NCI-H1048 (cell line): ENCODE results near the gene FYB1.
"Not testable (repeated sequence)": the region's sequence is repeated elsewhere in the genome, so short reads cannot be mapped to it uniquely, and the experiment has no call there.

ENCODE experiments used
- DNase-seq: peaks from one replicate; lab custom pipeline; 2025; lab: John Stamatoyannopoulos, UW

The FYB1 gene

DNA sequence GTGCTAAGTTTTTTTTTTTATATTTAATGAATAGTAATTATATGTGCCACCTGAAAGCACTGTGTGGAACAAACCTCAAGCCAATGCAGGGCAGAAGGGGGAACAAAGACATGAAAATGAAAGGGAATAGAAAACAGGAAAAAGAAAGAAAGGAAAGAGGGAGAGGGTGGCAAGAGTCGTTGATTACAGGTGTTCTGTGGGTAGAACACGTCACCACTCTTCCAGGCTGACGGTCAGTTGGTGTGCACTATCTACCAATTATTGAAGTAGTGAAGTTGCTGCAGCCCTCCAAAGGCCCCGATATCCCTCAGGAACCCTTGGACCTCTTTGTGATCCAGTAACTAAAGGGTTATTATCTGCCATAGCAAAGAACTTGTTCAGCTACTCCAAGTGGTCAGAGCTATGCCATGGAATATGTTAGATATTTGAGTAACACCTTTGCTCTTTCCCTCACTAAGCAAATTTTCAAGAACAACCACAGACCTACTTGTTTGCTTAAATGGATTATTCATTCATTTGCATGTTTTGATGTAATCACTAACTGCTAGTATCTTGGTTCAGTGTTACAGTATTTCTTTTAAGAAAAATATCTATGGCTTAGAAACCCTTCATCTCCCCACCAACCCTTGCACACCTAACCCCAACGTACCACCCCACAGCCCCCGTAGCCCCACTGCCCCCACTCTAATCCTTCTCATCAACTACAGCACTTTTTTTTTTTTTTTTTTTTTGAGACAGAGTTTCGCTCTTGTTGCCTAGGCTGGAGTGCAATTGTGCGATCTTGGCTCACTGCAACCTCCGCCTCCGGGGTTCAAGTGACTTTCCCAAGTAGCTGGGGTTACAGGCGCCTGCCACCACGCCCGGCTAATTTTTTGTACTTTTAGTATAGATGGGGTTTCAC is 31.3 kb downstream of the FYB1 start:
- peak; percentile 11 for DNase-seq

DNA sequence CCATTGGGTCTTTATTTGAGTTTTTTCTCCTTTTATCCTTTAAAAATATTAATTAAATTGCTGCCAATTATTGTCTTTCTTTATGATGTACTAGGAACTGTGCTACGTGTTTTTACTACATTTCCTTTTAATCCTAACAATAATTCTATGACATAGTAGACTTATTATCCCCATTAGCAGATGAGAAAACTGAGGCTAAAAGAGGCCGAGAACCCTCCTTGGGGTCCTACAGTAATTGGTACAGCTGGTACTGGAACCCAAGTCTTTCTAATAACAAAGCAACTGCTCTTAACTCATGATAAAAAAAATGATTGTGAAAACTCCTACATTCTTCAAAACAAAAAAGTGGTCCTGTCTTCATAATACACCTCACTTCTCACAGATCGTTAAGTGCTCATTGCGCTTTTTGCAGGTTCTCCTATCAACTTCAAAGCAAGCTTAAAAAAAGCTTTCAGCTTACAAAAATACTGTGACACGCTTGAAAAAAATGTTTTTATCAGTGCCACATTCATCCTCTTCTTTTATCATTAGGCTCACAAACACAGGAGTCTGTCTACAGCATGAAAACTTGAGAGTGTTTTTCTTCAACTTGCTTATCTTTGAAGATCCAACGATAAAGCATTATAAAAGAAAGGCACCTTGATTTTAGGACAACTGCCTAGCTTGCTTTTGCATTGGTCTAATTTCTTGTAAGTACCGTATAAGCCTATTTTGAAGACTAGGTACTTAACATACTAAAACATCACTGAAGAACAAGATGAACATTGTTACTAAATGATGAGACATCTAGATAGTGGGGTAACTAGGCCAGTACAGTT is 32.4 kb downstream of the FYB1 start:
- DNase-seq, result no peak

DNA sequence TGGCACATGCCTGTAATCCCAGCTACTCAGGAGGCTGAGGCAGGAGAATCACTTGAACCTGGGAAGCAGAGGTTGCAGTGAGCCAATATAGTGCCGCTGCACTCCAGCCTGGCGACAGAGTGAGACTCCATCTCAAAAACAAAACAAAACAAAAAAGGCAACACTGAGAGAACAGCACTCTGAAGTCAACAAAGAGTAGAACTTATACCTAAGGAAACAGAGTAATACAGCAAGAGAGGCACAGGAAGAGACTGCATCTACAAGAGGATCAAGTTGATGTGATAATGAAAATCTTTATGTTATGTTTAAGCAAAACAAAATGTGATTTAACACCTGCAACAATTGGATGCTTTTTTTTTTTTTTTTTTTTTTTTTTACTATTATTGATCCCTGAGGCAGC is 33.1 kb downstream of the FYB1 start:
- DNase-seq, result no peak

DNA sequence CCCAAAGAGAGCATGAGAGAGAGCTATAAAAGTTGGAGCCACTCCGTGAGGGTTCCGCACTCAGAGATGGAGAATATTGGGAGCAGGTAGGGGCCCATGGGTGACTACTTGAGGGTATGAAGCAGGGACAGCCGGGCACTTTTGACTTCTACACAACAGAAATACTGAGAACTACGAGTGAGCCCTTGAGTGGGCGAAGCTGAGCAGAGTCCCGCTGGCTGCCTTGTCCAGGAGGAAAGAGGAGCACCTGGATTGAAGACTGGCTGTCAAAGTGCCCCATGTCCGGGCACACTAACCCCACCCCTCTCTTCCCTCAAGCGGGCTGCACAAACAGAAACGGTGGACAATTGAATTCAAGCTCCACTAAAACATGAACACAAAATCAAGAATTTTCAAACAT is 33.6 kb downstream of the FYB1 start:
- DNase-seq, result no peak

DNA sequence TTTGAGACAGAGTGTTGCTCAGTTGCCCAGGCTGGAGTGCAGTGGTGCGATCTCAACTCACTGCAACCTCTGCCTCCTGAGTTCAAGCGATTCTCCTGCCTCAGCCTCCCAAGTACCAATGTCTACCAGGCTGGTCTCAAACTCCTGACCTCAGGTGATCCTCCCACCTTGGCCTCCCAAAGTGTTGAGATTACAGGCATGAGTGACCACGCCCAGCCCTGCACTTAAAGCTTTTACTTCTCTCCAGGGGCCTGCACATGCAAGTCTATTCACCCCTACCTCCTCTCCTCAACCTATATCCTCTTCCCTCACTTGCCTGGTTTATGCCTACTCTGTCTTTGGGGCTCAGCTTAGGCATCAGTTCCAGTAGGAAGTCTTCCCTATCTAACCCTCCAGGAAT is 39.8 kb downstream of the FYB1 start:
- not testable (repeated sequence) for DNase-seq

DNA sequence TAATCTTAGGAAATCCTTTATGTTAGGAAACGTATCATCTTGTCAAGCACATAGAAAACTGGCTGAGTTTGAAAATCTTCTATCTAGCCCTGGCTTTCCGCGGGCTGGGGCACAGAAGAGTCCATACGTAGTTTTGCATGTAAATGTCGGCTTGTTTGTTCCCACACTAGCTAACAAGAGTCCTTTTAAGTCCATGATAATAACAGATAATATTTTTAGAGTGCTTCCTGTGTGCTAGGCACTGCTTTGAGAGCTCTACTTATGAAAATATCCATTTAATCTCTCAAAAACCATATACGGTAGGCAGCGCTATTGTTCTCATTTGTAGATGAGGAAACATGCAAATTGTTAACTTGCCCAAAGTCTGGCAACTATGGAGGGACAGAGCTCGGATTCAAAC is 40.5 kb downstream of the FYB1 start:
- DNase-seq, result peak; percentile 81

DNA sequence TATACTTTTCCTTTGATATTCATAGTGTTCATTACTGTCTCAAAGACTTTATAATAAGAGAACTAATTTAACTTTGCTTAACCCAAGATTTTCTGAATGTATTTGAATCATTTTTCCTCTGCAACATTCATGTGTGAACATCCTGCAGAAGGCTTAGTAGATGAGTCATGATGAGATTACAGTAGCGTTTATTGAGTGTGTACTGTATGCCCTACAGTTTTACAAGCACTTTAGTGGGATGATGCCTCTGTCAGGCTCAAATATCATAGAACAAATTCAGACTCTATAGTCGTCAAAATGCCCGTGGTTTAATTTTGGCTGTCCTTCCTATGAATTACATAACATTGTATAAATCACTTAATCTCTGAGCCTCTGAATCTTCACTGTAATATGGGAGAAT is 41.2 kb downstream of the FYB1 start:
- DNase-seq, result no peak

DNA sequence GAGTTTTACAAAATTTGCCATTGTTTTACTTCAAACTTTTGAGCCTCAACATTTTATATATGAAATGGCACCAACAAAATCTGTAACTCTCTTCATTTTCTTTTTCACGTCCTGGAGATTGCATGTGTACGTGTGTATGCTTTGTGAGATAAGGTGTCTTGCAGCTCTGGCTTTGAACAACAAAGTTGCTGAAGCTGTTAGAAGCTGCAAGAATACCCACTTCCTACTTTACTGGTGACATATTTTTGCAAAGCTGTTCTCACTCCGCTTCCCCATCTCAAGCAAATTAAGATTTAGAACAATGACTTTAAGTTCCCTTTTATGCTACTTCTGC is 41.8 kb downstream of the FYB1 start:
- no peak for DNase-seq

DNA sequence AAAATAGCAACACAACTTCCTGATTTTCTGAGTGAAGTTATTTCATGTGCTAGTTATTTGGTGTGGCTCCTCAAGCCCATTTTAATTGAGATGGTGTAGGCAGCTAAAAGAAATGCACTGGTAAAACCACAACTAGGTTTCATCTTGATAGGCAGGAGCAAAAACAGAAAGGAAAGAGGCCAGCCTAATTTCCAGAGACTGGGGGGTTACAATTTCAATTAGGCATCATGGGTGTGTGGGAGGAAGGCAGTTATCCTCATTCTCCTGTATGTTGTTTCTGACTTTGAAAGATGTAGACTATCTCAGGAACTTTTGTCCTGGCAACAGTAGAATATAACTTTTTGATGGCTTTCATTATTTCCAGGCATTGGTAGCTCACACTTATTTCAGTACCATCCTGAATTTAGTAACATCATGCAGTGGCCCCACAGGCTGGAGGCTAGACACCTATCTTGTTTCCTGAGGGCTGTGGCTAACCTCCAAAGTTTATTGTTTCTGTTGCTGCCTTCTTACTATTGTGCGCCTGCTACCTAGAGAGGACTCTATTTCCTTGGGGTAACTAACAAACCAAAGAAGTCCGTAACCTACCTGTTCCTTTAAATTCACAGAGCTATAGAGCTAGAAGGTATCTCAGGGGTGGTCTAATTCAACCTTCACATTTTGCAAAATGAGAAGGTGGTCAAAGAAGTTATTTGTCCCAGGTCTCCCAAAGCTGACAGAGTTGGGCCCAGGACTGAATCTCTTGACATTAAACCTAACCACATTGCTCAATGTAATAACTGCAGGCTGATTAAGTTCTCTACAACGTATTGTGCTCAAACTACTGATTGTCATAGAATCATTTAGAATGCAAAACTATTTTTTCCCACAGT is 42.4 kb downstream of the FYB1 start:
- no peak for DNase-seq

DNA sequence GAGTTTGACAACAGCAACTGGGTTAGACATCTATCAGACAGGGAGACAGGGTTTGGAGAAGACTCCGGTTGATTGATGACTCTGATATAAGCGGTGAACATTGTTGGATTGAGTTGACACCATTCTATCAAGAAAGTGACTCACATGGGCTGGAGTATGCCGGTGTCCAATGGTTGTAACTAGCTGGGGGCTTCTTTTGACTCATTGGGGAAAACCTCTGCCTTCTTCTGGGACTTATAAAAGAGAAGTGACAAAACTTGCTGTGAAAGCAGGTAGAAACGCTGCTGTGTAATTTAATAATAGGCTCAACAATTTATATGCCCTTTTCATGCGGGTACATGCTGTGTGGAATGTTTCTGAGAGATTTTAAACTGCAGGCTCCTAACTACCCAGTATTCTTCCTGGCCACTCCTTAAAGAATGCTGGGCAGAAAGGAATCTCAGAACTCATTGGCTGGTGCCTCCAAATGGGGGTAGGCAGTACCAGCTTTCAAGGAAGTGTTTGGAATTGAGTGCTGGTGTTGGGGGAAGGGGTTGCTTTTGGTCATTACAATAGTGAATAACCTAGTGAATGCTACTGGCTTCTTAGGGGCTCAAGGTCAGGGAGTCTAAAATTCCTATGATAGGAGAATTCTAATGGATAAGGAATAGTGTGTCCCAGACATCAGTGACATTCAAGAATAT is 43.9 kb downstream of the FYB1 start:
- no peak for DNase-seq

DNA sequence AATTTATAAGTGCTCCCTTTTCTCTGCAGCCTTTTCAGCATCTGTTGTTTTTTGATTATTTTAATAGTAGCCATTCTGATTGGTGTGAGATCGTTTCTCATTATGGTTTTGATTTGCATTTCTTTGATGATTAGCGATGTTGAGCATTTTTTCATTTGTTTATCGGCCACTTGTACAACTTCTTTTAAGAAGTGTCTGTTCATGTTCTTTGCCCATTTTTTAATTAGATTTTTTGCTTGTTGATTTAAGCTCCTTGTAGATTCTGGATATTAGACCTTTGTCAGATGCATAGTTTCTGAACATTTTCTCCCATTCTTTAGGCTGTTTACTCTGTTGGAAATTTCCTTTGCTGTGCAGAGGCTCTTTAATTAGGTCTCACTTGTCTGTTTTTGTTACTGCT is 46.3 kb downstream of the FYB1 start:
- DNase-seq, result no peak

DNA sequence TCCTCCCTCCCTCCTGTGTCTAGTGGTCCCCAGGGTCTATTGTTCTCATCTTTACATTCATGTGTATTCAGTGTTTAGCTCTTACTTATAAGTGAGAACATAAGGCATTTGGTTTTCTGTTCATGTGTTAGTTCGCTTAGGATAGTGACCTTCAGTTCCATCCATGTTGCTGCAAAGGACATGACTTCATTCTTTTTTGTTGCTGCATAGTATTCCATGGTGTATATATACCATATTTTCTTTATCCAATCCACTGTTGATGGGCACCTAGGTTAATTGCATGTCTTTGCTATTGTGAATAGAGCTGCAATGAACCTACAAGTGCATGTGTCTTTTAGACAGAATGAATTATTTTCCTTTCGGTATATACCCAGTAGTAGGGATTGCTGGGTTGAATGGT is 46.8 kb downstream of the FYB1 start:
- no peak for DNase-seq

DNA sequence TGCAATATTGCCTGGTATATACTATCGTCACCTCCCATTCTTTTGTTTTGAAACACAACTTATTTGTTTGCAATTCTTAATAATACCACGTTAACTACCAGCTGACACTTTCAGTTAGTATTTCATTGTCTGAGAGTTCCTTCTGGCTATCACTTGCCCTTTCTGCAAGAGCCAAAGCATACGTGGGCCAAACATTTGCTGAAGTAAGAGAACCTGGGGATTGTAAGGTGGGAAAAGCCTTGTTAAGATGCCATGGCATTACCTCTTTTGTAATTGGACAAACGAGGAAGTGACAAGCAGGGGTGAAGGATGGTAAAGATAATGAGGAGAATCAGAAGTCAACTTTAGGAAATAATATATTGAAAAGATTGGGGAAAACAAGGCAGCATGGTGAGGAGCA is 47.7 kb downstream of the FYB1 start:
- no peak for DNase-seq

DNA sequence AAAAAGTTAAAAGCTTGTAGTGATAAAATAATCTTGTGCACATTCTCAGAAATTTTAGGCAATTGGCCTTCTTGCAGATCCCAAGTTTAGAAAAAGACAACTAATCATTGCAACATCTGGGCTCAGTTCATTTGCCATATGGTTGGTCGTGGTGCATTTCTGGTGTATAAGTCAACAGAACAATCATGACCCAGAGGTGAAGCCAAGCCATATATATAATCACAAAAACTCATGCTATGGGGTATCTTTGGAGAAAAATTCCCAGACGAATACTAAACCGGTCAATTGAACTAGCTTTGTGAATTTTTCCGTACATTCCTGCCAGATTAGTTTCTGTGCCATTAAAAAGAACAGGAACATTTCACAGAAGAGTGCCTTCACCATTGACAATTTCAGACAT is 50.3 kb downstream of the FYB1 start:
- no peak for DNase-seq

DNA sequence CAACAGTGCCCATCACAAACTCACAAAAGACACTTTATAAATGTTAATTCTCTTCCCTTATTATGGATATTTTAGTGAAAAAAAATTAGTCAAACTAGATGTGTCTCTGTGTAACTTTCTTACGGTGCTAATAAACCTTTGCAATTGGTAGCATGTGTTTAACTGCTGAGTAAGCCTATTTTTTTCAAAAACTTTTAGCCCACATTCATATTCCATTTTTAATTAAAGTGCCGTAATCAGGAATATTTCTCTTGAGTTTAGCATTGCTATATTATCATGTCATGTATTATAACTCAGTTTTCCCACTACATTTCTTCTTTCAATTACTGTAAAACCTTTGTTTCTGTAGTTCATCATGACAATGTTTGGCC is 51.4 kb downstream of the FYB1 start:
- DNase-seq, result no peak

DNA sequence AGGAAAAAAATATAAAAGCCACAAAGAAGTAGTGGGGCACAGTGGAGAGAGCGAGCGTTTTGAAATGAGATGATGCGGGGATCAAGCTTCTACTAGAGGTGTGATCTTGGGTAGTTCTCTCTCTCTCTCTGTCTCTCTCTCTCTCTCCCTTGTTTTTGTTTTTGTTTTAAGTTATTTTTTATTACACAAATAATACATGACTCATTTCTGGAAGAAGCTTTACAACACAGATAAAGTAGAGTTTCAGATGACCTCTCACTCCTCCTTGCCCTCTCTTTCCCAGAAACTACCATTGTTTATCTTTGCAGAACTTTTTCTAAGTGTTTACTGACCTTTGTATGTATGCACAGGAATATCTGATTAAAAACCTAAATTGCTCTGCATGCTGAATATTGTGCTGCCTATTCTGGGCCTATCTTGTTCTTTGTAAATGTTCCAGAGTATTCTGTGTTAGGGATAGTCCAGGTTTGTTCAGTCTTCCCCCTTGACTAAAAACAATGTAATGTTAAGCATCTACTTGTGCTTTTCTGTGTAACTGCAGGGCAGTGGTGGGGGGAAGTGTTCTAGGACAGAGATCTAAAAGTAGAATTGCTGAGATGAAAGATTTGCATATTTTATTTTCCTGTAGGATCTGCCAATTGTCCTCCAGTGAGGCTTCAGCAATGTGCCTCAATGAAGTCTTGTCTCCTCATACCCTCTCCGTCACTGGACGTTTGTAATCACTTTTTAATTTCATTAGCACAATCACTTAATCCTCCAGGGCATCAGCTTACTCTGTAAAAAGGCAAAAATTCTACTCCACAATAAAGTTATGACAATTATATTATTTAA is 52.0 kb downstream of the FYB1 start:
- DNase-seq, result no peak

DNA sequence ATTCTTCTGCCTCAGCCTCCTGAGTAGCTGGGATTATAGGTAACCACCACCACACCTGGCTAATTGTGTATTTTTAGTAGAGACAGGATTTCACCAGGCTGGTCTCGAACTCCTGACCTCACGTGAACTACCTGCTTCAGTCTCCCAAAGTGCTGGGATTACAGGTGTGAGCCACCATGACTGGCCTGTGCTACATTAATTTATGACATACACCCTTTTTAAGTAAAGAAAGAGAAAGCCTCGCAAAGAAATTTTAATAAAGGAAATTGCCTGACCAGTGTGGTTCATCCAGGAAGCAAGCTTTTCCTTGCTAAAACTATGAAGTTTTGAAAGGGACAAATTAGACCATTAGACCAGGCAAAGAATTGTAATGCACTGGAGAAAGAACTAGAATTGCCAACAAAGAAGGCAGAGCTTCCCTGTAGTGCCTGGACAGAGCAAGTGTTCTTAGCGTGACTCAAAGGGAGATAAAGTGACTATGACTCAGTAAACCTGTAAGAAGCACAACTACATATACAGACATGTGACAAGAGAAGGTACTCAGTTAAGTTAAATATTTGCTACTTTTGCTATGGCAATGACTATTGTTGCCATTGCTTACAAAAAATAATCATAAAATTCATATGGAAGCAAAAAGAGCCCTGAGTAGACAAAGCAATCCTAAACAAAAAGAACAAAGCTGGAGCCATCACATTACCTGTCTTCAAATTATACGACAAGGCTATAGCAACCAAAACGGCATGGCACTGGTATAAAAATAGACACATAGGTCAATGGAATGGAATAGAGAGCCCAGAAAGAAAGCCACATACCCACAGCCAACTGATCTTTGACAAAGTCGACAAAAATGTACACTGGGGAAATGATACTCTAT is 54.6 kb downstream of the FYB1 start:
- DNase-seq, result no peak

DNA sequence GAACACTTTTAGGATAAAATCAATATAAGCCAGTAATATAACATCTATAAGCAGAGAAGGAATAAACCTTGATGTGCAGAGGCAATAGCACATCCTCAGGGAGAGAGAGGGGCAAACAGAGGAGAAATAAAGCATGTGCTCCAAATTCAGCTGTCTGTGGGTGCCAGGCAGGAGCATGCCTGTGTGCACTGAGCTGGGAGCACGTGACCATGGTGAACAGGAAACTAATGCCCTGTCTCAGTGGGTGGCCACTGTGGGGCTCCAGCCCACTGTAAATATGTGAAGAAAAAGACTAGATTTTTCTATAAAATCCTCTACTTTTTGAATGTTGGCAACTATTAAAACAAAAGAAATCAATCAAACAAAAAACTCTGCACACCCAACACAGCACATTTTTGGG is 55.3 kb downstream of the FYB1 start:
- no peak for DNase-seq

DNA sequence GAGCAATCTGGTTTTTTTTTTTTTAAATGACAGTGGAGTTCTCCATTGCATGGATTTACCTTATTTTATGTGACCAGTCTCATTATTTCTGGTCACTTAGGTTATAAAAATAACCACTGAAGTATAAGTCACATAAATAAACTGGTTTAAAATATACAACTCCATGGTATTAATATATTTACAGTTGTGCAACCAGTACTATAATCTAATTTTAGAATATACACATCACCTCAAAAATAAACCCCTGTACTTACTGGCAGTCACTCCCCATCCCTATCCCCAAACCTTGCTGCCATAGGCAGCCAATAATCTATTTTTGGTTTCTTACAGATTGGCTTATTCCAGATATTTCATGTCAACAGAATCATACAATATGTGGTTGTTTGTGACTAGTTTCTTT is 57.8 kb downstream of the FYB1 start:
- DNase-seq, result no peak

DNA sequence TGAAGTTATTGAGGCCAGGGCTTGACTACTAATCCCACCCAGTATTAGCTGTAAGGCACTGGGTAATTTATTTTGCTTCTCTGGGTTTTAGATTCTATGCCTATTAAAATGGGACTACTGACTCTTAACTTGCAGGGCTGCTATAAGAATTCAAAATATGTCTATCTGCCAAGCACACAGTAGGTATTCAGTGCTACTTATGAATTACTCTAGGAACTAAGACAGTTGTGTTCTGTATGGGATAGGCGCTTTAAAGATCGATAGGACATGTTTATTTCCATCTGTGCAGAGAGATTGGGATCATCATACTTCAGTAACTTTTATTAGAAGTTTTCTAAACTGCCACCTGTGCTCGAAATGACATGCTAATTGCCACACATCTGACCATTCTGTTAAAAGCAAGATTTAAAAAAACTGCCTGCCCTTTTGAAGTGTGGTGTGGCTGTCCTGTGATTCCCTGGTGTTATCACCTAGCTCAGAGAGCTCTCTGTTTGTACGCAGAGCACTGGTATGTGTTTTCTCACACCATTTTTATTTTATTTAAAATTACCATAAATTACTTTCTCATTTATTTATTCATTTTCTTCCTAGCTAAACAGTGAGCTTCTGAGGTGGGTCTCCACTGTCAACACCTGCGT is 58.7 kb downstream of the FYB1 start:
- no peak for DNase-seq
